ENCODE results near the gene WDR54.
"Not testable (repeated sequence)": the region's sequence is repeated elsewhere in the genome, so short reads cannot be mapped to it uniquely, and the experiment has no call there.

The WDR54 gene

DNA sequence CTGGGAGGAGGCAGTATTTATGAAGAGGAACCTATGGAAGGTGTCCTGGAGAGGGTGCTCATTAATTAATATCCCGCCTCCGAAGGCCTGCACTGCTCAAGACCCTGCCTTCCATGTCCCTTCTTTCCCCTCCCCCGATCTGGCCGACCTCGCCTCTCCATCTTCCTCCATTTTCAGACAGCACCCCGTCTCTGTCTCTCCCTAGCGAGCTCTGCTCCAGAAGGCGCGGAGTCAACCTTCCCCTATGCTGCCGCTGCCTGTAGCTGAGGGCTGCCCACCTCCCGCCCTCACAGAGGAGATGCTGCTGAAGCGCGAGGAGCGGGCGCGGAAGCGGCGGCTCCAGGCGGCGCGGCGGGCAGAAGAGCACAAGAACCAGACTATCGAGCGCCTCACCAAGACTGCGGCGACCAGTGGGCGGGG, 35.6 kb downstream of the WDR54 start:
- DNase-seq: no peak

- peak; percentile 79 for DNase-seq
Observed at GRCh38 chr2:74457549-74458131, 36.1 kb downstream of the WDR54 start.

- peak; percentile 100 for DNase-seq
Observed at GRCh38 chr2:74458132-74458937, 36.8 kb downstream of the WDR54 start, which contains the start of gene WBP1. WBP1 (plus strand) TSS chr2:74458438; CDS start chr2:74458603, 165 bp downstream.

DNA sequence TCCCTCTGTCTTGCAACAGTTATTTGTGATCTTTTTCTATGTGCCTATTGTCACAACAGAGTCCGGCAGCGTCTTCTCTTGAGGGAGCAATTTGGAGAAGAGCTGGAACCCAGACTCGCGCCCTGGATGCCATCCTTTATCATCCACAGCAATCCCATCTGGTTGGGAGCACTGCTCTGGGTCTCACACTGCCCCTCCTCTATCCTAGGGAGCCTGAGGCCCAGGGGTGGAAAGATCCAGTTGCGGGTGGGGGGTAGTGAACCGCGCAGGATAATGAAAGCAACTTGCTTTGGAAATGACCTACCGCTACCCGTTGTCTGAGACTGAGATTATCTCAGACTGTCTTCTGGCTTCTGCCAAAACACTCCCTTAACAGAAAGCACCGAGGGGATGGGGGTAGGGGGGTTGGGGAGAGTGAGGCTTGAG, 37.4 kb downstream of the WDR54 start:
- DNase-seq: no peak

- DNase-seq: not testable (repeated sequence)
Observed at GRCh38 chr2:74459503-74460118, 38.1 kb downstream of the WDR54 start.

DNA sequence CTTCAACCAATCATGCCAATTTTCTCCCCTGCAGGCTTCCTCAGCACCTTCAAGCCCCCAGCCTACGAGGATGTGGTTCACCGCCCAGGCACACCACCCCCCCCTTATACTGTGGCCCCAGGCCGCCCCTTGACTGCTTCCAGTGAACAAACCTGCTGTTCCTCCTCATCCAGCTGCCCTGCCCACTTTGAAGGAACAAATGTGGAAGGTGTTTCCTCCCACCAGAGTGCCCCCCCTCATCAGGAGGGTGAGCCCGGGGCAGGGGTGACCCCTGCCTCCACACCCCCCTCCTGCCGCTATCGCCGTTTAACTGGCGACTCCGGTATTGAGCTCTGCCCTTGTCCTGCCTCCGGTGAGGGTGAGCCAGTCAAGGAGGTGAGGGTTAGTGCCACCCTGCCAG, 38.7 kb downstream of the WDR54 start:
- DNase-seq: not testable (repeated sequence)

DNA sequence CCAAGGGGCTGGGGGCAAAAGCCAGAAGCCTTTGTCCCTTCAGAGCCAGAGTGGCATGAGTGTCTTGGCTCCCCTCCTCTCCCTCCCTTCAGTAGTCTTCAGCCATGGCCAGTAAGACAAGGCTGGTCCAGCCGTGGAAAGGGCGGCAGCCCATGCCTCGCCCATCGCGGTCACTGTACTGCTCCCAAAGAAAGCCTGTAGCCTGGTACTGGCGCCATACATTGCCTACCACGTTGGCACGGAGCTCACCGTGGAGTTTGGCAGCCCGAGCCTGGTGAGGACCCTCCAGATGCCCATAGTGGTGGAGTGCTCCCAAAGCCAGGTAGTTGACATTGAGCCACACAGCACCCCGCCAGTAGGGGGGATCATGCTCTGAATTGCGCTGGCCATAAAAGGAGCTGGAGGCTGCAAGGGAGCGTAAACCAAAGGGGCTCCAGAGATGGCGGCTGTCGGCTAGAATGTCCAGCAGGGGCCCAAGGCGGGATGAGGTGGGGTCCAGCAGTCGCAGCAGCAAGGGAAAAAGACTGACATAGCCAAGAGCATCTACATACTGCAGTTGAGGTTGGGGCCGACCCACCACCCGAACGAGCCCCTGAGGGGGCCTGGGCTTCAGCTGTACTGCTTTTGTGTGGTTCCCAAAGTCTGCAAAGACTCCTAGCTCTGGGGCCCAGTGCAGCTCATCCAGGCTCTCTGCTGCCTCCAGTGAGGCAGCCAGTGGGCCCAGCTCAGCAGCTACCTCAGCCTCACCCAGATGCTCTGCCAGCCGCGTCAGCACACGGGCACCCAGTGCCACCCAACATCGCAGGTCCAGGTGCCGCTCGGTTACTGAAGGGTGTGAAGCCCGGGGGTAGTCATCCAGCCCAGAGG, 39.9 kb downstream of the WDR54 start:
- no peak for DNase-seq

DNA sequence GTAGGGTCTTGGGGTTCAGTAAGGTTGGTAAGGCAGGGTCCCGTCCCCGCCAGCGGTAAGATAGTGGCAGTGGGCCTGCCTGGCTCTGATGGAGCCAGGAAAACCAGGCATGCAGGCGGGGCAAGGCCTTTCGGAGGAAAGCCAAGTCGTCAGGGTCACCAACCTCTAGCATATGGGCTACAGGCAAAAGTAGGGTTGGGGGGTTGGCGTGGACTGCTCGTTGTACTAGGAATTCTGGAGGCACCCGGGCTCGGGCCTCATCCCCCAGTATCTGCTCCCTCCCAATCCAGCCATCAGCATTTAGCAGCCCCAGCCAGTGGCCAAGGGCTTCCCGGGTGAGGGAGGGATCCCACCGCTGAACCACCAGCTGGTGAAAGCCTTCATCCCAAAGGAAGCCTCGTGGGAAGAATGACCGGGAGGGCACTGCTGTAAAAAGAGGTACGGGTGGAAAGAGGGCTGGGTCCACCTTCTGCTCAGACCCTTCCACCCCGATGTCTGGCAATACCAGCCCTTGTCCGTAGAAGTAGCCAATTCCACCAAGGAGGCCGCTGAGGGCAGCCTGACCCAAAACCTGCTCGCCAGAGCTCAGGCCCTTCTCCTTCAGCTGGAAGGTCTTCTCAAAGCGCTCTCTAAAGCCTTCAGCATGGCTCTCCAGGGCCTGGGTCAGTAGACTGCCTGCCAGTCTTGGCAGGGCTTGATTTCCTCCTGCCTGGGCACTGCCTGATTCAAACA, 40.7 kb downstream of the WDR54 start:
- DNase-seq: no peak

- DNase-seq: no peak
Observed at GRCh38 chr2:74462786-74463105, 41.2 kb downstream of the WDR54 start.

DNA sequence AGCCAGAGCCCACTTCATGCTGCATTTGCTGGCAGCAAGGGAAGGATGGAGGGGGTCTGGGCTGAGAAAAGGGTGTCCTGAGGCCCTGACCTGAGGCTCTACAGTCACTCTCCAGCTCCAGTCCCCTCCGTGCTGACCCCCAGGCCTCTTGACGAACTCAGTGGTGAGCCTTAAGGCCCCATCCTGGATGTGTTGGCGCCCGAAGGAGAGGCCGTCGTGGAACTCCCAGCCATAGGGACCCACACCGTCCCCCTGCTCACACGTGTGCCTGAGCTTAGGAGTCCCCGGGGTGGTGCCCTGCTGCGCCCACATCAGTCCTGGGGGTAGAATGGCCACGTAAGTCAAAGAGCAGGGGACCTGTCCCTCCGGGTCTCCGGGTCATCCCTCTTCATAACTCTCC, 42.9 kb downstream of the WDR54 start:
- DNase-seq: no peak

GRCh38 chr2:74470742-74471141, 49.2 kb downstream of the WDR54 start:
- not testable (repeated sequence) for DNase-seq

GRCh38 chr2:74471332-74472065, 50.0 kb downstream of the WDR54 start:
- peak; percentile 7 for DNase-seq

DNA sequence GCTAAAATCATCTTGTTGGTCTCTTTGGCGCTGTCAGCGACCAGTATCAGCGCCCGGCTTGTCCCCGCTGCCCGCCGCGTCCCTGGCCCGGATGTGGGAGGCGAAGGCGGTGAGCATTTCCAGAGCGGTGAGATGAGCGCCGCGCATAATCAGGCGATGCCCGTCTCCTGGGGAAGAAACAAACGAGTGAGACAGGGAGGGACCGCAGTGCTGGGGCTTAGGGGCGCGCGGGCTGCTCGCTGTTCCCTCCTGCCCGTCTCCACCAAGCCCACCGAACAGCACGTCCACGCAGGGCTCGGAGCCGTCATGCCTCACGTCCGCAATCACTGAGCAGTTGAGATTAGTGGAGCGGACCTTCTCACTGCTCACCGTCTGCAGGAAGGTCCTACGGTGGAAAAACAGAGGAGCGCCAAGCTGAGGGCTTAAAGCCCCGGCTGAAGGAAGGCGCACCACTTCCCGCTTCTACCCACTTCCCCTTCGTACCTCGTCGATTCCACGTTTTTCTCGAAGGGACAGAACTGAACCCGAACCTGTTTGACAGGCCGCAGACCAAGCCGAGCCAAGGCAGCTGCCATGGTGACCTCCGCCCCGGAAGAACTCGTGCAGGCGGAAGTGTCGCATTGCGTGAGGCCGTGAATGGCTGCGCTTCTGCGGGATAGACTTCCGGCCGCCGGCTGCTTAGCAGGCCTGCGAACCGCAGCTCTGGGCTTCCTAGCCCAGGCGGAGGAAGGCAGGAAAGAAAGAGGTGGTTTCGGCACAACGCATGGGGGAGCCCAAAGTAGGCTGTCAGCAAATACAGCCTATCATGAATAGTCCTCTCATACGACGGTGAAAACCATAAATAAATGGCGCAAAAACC, 50.8 kb downstream of the WDR54 start, which contains the start of gene MRPL53:
TSS of gene MRPL53 (minus strand) at position 595 of the 859 bp plus-strand sequence. CDS start at position 575, 20 bp downstream.
- DNase-seq: peak; percentile 95

- no peak for DNase-seq
Observed at GRCh38 chr2:74472945-74473258, 51.4 kb downstream of the WDR54 start.

DNA sequence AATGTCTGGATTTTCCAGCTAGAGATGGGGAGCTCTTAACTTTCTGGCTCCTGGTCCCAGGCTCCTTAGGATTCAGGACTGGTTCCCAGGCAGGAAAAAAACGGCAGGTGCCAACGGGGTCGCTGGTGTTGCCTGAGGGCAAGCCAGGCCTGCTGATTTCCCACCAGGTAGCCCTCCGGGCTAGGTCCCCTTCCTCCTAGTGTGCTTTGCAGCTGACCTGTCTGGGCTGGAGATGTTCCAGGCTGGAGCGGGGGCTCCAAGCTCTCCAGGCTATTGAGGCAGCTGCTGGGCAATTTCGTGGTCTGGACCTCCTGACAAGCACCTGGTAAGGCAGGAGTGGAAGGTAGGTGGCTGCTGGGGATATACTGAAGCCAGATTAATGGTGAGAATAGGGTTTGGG, 53.0 kb downstream of the WDR54 start:
- DNase-seq: no peak

- no peak for DNase-seq
Observed at GRCh38 chr2:74474899-74475298, 53.4 kb downstream of the WDR54 start.
